NCI-H510A treated with DMSO at 0.1 percent for 48 hours (cell line): ENCODE measurements around the gene EFNA2.

Experiments
- DNase-seq: peaks from one replicate; lab custom pipeline; 2025; lab: John Stamatoyannopoulos, UW

EFNA2 gene

DNA sequence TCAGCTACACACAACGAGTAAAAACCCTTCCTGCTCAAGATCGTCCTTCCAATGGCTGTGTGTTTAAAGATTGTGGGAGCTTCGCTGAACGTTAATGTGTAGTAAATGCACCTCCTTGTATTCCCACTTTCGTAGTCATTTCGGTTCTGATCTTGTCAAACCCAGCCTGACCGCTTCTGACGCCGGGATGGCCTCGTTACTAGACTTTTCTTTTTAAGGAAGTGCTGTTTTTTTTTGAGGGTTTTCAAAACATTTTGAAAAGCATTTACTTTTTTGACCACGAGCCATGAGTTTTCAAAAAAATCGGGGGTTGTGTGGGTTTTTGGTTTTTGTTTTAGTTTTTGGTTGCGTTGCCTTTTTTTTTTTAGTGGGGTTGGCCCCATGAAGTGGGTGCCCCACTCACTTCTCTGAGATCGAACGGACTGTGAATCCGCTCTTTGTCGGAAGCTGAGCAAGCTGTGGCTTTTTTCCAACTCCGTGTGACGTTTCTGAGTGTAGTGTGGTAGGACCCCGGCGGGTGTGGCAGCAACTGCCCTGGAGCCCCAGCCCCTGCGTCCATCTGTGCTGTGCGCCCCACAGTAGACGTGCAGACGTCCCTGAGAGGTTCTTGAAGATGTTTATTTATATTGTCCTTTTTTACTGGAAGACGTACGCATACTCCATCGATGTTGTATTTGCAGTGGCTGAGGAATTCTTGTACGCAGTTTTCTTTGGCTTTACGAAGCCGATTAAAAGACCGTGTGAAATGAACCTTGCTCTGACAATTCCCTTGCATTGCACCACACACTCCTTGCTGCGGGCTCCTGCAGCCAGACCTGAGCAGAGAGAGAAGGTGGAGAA is 13.0 kb upstream of the EFNA2 start:
- DNase-seq, result no peak

DNA sequence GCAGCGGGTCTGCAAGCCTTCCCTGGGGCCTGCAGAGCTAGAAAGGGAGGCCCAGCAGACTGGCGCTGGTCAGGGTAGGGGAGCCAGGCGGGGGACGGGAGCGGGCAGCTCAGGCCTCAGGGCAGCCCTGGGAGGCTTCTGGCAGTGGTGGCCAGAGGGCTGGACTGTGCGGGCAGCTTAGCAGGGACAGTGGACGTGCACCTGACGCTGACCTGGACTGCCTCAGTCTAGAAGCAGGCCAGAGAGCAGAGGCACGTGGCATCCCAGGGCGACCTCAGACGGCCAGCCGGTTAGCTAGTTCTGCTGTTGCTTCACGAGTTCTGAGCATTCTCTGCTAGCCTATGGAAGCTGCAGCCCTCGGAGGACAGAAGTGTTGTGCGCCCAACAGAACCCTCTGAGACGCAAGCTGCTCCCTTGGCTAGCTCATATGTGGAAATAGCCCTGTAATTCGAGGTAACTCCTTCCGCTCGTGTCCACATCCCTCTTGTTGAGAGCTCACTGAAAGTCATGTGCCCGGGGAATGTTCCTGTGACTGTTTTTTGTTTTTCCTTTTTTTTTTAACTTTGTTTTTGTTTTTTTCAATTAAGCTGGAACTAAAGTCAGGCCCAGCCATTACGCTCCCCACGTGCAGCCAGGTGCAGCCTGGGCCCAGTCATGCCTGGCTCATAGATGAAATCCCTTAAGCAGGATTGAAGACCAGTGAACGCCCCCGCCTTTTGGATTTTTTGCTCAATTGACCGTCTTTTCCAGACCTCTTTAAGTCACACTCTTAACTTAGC is 12.2 kb upstream of the EFNA2 start:
- no peak for DNase-seq

DNA sequence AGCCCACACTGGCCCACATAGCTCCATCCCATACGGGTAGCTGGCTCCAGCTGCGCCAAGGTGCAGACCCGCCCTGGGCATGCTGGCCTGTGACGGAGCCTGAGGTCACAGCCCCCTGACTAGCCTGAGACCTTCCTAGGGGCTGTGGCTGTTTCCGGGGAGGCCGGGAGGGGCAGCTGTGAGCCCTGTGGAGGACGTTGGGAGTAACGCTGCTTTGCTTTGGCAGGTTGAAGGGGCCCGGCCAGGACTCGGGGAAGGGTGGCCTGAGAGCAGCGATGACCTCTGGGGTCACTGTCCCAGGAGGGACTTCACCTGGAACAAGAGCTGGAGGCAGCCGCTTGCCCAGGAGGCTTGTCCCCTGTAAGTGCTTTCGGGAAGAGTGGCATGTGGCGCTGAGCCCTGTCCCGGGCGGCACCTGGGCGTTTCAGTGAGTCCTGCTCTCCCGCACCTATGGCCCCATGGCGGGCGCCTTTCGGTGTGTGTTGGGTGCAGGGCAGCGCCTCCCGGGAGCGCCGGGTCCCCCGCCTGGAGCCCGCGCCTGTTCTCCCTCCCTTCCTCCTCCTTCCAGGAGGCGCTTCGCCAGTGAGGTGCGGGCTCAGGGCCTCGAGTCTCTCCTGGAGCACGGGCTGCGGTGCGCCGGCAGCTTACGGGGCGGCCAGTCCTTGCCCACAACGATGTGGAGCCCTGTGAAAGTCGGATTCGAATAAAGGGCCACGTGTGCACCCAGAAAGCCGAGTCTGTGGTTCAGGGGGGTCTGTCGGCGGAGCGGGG is 11.4 kb upstream of the EFNA2 start:
- no peak for DNase-seq

DNA sequence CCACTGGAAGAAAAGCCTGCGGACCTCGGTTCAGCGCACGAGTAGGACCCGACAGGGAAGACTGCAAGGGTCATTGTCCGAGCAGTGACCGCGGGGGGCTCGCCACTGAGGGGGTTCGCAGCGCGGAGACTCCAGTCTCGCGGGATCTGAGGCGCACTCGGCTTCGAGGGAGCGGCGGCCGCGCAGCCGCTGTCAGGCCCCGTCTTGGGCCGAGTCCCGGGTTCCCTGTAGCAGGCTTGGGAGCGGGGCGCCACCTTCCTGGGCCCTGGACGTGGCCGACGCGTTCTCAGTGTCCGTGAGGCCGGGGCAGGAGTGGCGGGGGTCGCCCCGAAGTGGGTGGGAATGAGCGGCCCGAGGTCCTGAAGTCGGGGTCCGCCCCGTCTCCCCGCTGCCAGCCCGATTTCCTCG is 10.8 kb upstream of the EFNA2 start:
- DNase-seq, result no peak

DNA sequence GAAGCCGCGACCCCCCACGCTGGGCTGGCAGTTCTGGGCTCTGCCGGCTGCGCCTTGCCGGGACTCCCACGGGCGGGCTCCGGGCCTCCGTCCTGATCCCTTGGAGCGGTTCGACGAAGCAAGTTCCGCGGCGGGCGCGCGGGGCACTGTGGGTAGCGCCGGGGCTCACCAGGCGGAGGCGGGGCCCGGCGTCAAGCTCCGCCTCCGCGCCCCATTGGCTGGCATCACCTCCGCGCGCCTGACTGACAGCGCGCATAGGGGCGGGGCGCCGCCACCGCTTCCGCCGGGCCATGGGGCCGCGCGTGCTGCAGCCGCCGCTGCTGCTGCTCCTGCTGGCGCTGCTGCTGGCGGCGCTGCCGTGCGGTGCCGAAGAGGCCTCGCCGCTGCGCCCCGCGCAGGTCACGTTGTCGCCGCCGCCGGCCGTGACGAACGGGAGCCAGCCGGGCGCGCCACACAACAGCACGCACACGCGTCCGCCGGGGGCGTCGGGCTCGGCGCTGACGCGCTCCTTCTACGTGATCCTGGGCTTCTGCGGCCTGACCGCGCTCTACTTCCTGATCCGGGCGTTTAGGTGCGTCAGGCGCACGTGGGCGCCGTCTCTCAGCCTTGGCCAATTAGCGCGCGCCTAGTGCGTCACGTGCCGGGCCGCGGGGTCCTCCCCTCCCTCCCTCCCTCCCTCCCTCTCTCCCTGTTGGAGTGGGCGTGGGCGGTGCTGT is 10.3 kb upstream of the EFNA2 start, which contains the start of gene FAM174C:
Gene FAM174C, plus strand, starts transcription at position 271 of the 716 bp plus-strand sequence. Its CDS starts 20 bp downstream, at position 291.
- peak; percentile 71 for DNase-seq

DNA sequence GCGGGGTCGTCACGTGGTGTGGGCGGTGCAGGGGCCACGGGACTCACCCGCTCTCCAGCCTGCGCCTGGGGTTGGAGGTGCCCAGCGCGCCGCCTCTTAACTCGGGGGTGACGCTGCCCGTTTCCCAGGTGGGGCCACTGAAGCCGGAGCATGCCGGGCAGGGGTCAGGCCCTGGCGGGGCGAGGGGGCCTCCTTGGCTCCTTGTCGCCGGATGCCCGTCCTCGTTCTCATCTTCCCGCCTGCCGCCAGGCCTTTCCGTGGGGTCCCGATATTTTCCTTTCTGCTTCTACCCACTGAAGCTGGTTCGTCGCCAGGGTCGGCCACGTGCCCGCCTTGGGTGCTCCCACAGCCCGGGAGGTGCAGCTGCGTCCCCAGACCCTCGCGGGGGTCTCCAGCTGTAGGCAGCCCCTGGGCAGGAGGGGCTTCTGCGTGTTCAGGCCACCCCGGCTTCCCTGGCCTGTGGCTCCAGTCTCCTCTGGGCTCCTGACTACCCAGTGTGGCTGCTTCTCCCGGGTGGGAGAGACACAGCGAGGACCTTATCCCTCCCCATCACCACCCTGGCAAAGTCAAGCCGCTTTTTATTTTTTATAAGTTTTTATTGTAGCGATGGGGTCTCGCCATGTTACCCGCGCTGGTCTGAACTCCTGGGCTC is 9.6 kb upstream of the EFNA2 start:
- DNase-seq, result no peak

DNA sequence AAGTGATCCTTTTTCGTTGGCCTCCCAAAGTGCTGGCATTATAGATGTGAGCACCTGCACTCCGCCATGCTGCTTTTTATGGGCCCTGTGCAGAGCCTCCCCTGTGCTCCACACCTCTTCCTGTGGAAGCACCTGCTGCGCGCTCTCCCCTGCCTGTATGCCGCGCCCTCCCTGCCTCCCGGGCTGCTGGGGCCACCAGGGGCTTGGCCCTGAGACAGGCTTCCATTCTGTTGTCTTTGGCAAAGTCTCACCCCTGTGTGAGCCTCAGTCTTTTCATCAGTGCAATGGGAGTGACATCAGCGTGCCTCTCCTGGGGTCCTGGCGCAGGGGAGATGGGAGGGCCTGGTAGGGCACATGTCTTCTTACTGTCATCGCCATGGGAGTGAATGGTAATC is 9.0 kb upstream of the EFNA2 start:
- no peak for DNase-seq

DNA sequence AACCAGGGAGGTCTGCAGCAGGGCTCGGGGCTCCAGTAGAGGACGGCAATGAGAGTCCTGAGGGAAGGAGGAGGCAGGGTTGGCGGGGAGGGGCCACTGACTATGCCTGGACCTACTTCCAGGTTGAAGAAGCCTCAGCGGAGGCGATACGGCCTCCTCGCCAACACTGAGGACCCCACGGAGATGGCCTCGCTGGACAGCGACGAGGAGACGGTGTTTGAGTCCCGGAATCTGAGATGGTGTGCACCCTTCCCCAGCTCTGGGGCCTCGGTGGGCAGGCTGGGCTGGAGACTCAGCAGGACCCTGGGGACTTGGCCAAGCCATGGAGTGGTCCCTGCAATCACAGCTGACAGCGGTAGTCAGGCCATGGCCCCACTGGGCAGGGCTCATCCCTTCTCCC is 8.6 kb upstream of the EFNA2 start:
- no peak for DNase-seq

DNA sequence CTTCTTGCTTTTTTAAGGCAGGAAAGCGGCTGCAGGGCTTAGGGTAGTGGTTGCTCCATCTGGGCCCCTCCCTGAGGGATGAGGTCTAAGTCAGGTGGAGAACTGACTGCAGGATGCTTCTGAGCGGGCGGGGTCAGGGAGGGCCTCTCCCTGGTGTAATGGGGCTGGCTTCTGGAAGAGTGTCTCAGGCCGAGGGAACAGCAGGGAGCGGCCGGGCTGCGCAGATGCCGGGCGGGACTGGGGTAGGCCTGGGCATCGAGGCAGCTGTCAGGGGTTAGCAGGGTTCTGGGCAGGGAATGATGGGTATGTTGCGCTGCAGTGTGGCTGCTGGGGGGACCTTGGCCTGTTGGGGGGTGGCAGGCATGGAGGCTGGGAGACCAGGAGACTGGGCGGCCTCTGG is 7.6 kb upstream of the EFNA2 start:
- DNase-seq, result no peak

DNA sequence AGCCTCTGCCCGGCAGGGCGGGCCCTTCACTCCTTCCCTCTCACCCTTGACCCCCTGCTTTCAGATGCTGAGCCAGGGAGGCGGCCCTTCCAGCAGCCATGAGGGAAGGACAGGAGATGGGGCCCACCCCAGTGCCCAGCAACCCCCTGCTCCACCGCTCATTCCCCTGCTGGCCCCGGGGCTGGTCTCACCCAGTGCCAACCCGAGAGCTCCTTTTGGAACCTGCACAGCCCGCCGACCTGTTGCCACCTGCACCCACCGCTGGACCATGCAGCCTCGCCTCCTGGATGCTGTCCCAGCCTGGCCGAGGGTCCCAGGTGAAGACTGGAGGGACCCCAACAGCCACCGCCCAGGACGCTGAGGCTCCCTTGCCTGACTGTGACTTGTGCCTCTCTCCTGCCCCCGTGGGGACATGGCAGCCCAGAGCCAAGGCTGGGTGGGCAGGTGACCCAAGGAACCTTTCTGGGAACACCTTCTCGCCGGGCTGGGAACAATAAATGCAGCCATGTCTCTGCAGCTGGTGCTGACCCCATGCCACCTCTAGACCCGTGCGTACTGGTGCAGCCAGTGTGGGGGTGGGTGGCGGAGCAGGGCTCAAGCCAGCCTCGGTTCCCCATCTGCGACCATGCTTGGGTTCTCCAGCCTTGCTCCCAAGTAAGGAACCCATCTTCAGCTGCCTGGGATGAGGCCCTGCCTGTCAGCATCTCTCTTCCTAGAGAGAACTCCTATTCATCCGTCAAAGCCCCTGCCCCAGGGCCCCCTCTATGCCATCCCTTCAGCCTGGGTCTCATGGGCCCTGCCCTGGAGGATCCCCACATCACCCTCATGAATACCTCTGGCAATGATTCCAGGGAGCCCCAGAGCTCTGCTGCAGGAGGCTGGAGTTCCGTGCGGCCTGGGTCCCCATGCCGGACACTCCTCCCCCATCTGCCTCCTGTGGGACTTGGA is 6.7 kb upstream of the EFNA2 start:
- no peak for DNase-seq

DNA sequence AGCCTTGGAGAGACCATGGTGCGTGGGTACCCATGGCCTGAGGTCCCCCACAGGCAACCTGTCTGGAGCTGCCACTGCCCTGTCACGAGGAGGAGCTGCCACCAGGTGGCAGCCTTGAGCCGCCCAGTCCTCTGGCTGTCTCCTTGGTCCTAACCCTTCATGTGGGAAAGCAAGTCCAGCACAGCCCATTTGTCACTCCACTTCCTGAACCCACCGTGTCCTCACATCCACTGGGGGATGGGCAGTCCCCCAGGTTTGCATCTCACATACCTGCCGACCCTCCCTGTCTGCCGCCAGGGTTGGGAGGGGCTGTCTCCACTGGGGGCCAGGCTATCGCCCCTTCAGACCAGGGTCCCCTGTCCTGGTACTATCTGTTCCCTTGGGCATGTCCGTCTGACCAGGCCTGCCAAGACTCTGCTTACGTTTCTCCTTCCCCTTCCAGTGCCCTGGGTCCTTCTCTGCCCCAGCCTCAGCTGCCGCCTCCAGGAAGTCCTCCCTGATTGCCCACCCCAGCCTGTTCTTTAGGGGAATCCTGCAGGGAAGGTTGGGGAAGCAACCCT is 5.8 kb upstream of the EFNA2 start:
- DNase-seq, result peak; percentile 49

DNA sequence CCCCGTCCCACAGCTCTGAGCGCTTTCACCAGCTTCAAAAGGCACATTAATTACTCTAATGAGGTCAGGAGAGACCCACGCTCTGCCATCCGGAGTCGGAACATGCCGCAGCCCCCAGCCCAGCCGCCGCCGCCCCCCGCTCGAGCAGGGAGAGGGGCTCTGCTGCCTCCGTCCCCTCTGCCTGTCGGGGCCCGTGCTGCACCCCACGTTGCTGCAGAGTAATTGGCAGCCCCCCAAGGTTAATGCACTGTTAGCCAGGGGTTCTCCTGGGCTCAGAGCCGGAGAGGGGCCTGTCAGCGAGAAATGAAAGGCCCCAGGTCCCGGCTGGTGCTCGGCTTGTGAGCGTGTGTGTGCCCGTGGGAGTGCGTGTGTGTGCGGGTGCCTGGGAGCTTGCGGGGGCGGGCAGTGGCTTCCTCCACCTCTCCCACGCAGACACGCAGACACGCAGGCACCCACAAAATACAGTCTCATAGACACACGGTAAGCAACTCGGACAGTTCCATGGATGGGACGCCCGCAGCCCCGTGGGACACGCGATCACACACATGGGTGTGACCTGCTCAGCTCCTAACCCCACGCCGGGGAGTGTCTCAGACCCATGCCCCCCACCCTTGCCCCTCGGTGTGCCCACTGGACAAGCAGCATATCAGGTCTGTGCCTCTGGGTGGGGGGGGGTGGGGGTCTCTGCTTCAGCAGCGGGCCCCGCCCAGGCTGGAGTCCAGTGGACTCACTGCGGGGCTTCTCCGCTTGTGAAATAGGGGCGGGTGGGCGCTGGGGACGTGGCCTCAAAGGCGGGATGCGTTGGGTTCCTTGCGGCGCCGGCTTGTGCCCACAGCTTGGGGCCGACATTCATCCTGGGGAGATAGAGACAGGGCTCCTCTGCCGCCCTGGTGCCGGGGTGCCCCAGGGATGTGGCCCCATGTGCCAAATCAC is 4.8 kb upstream of the EFNA2 start:
- no peak for DNase-seq

DNA sequence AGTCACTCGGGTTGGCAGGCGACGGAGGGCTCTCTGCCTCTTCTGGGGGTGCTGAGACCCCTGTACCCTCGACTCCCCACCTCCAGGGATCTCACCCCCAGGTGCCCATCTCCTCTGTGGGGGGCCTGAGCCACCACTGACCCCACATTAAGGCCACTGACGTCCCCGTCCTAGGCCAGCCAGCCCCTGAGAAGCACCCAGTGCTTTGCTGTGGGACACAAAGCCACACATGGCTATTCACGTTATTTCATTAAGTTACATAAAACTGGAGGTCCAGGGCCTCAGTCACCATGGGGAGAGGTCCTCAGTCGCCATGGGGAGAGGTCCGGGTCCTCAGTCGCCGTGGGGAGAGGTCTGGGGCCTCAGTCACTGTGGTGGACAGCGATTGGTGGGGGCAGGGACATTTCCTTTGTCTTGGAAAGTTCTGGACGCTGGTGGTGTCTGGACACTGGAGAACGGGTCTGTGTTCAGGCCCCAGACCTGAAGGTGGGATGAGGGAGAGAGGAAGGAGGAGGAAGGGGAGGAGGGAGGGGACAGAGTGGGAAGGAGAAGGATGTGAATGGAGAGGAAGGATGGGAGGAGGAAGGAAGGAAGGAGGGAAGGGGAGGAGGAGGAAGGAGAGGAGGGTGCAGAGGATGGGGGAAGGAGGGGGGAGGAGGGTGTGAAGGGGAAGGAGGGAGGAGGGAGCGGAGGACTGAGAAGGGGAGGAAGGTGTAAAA is 3.9 kb upstream of the EFNA2 start:
- no peak for DNase-seq

DNA sequence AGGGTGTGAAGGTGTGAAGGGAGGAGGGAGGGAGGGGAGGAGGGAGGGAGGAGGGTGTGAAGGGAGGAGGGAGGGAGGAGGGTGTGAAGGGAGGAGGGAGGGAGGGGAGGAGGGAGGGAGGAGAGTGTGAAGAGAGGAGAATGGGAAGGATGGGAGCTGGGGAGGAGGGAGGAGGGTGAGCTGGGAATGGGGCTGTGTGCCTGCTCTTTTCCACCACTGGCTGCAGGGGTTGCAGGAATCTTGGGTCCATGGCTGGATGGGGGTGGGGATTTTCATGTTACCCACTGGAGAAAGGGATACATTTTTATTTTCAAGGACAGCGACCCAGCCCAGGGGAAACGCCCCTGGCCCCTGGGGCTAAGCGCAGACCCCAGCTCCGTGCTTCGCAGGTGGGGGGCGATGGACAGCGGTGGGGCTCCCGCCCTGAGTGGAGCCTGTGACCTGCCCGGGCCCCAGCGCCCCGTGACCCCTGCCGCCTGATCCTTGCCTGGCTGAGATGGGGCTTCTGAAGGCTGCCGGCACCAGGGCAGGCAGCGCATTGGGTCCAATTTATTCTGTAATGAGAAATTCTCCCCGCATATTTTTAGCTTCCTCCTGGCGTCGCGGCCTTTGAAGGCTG is 3.0 kb upstream of the EFNA2 start:
- no peak for DNase-seq

DNA sequence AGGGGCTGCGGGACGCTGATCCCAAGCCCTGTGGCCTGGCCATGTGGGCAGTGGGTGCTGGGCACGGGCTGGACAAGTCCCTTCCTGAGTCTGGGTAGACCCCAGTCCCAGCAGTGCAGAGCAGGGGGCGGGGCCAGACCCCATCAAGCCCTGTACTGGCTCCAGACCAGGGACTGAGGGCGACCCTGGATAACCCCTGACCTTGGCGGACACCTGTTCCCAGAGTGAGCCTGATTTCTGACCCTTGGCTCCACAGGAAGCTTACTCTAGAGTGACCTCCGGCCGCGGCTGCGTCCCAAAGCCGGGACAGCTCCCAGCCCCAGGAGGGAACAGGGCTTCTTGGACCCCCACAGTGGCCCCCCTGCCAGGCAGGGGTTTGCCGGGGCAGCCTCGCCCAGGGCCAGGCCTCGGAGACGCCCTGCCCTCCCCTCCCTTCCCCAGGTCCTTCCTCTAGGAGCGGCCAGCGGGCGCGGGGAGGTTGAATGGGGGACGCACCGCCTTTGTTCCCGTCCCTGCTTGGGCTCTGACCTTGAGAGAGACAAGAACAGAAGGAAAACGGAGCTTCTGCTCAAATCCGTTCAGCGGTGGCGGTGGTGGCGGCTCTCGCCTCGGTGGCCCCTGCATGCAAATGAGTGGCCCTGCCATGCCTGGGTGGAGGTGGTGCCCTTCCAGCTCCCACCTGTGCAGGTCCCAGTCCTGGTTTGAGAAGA is 2.3 kb upstream of the EFNA2 start:
- no peak for DNase-seq

DNA sequence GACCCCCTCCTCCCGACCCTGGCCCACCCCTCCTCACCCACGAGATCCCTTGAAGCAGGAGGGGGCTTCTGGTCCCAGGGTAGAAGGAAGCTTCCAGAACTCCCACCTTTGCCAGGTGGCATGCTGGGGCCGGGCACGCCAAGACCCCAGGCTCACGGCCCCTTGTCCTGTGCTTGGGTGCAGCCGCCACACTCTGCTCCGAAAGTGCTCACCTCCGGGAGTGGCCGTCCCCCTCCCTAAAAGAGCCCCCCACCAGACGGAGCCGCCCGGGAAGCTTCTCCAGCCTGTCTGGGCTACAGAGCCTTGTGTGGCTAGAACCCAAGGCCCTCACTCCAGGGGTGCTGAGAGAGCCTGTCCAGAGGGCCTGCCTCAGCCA is 1.8 kb upstream of the EFNA2 start:
- DNase-seq, result no peak
